Subcutaneous abdominal adipose tissue (tissue), 5 donors: ENCODE measurements around the gene HOXA3.

Experiments
- H3K27ac ChIP-seq: one replicate; pipeline ENCODE4 v1.7.0; 2013; ENCODE audit warnings: low read depth, mild to moderate bottlenecking, inconsistent platforms, low read length, moderate library complexity
- H3K27me3 ChIP-seq, 5 donors: one replicate each; pipeline ENCODE4 v1.7.0; 2013; ENCODE audit warnings: low read length in 5 of 5, inconsistent platforms in 1 of 5; ENCODE audit not compliant: control insufficient read depth in 5 of 5, insufficient read depth in 4 of 5
- H3K36me3 ChIP-seq, 5 donors: one replicate each; pipeline ENCODE4 v1.7.0; 2013; ENCODE audit warnings: low read length in 5 of 5; ENCODE audit not compliant: control insufficient read depth in 5 of 5, insufficient read depth in 5 of 5
- H3K4me1 ChIP-seq, 5 donors: one replicate each; pipeline ENCODE4 v1.7.0; 2013; ENCODE audit warnings: low read length in 5 of 5, mild to moderate bottlenecking in 3 of 5, moderate library complexity in 1 of 5; ENCODE audit not compliant: control insufficient read depth in 5 of 5, insufficient read depth in 5 of 5
- H3K4me3 ChIP-seq, 5 donors: one replicate each; pipeline ENCODE4 v1.7.0; 2013; ENCODE audit warnings: low read length in 5 of 5, low read depth in 1 of 5
- H3K9ac ChIP-seq, 5 donors: one replicate each; pipeline ENCODE4 v1.7.0; 2013; ENCODE audit warnings: low read length in 5 of 5, mild to moderate bottlenecking in 4 of 5, moderate library complexity in 3 of 5
- H3K9me3 ChIP-seq, 5 donors: one replicate each; pipeline ENCODE4 v1.7.0; 2013; ENCODE audit warnings: low read length in 5 of 5; ENCODE audit not compliant: control insufficient read depth in 5 of 5
- donor health status: healthy.
- donor health status: healthy.
- donor health status: healthy.
- donor health status: healthy.
- donor health status: healthy.

Gene HOXA3

GRCh38 chr7:27154901-27155815, 2.8 kb upstream of the HOXA3 start:
- Histone ChIP-seq H3K9me3 (no peaks in the 10 kb centered on the region), H3K4me3 (peak overlapping the region; percentile 75 to 92 (median 82)), H3K27me3 (peaks cover 0 to 27% (median 0%) of the 10 kb centered on the region in 5 donors), H3K36me3 (no peaks in the 10 kb centered on the region), H3K9ac (peak overlapping the region in 3 of 5 donors; percentile 10 to 77 (median 72)), H3K4me1 (peaks cover 4 to 65% (median 63%) of the 10 kb centered on the region in 5 donors), H3K27ac (peak overlapping the region; percentile 95)

GRCh38 chr7:27154369-27154768, 2.0 kb upstream of the HOXA3 start:
- Histone ChIP-seq H3K27ac (peak overlapping the region; percentile 95), H3K4me1 (peaks cover 4 to 68% (median 66%) of the 10 kb centered on the region in 5 donors), H3K9ac (no peak overlapping the region)

DNA sequence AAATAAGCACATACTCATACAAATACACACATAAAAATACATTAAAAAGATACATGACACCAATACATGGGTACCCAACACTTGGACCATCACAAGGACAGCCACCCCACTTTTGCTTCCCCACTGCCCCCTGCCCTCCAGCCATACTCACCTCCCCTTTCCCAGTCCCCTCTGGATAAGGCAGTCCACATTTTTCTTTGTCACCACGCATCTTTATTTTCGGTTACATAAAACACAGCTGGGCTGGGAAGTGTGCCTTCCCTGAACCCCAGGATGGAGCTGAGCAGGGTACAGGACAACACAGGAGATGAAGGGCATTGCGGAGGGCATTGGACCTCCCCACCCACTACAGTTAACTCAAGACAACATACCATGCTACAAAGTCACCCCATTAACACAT, 1.1 kb upstream of the HOXA3 start:
- Histone ChIP-seq H3K9me3 (no peaks in the 10 kb centered on the region), H3K4me3 (no peak overlapping the region), H3K4me1 (peaks cover 8 to 76% (median 74%) of the 10 kb centered on the region in 5 donors), H3K27me3 (peaks cover 0 to 22% (median 0%) of the 10 kb centered on the region in 5 donors), H3K9ac (no peak overlapping the region), H3K27ac (peak overlapping the region; percentile 95), H3K36me3 (no peaks in the 10 kb centered on the region)

More at GRCh38 chr7:27154369-27154768, 2.0 kb upstream of the HOXA3 start:
- peak overlapping the region in 1 of 5 donors; percentile 92 for H3K4me3 ChIP-seq
- H3K9me3 ChIP-seq: no peaks in the 10 kb centered on the region
- peaks cover 0 to 26% (median 0%) of the 10 kb centered on the region in 5 donors for H3K27me3 ChIP-seq
- no peaks in the 10 kb centered on the region for H3K36me3 ChIP-seq

GRCh38 chr7:27152816-27153442, 546 bp upstream of the HOXA3 start:
- Histone ChIP-seq H3K4me3 (peak overlapping the region; percentile 77 to 95 (median 90)), H3K36me3 (no peaks in the 10 kb centered on the region), H3K27ac (peak overlapping the region; percentile 95), H3K27me3 (peaks cover 0 to 23% (median 0%) of the 10 kb centered on the region in 5 donors), H3K4me1 (peaks cover 10 to 82% (median 80%) of the 10 kb centered on the region in 5 donors), H3K9me3 (no peaks in the 10 kb centered on the region), H3K9ac (peak overlapping the region in 4 of 5 donors; percentile 20 to 95 (median 78))

GRCh38 chr7:27151341-27151930, 947 bp downstream of the HOXA3 start:
- Histone ChIP-seq H3K27ac (peak overlapping the region; percentile 95), H3K4me3 (peak overlapping the region; percentile 77 to 95 (median 90)), H3K36me3 (no peaks in the 10 kb centered on the region), H3K4me1 (peaks cover 13 to 90% (median 85%) of the 10 kb centered on the region in 5 donors), H3K9ac (peak overlapping the region; percentile 65 to 95 (median 86)), H3K9me3 (no peaks in the 10 kb centered on the region), H3K27me3 (peaks cover 0 to 23% (median 0%) of the 10 kb centered on the region in 5 donors)

DNA sequence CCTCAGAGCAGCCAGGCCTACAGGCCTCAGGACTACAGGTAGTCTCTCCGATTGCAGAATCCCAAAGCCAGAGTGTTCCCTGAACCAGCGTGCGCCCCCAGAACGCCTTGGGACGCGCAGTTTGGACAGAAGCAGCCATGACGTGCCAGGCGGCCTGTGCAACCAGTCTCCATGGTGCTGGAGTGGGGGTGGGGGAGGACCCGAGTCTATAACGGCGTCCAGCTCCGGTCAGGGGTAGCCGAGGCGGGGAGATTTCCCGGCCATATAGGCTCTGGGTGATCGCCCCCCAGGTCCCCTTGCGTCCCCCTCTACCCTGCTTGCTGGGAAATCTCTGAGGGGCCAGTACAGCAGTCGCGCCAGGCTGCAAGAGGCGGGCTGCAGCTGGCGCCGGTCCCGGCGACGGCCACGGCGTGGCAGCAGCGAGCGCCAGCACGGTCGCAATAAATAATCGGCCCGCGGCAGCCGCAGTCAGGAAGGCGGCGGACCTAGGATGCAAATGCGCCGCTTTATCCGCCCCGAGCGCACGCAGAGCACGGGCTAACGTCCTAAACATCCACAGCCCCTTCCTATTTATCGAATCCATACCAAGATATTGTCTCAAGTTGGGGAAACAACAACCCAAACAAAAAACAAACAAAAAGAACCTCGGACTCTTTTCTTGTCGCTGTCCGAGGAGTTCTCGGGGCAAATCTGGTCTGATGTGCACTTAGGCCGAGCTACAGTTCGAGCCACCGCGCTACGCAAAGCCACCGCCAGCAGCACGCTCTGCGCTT, 1.6 kb downstream of the HOXA3 start:
- Histone ChIP-seq H3K27me3 (peaks cover 0 to 23% (median 0%) of the 10 kb centered on the region in 5 donors), H3K9ac (peak overlapping the region; percentile 26 to 95 (median 71)), H3K4me3 (peak overlapping the region; percentile 77 to 95 (median 90)), H3K9me3 (no peaks in the 10 kb centered on the region), H3K4me1 (peaks cover 13 to 95% (median 85%) of the 10 kb centered on the region in 5 donors), H3K36me3 (peaks cover 0 to 4% (median 0%) of the 10 kb centered on the region in 5 donors), H3K27ac (peak overlapping the region; percentile 95)

- Histone ChIP-seq H3K9ac (peak overlapping the region; percentile 48 to 95 (median 71)), H3K27me3 (peaks cover 0 to 18% (median 0%) of the 10 kb centered on the region in 5 donors), H3K4me1 (peaks cover 13 to 95% (median 83%) of the 10 kb centered on the region in 5 donors), H3K9me3 (no peaks in the 10 kb centered on the region), H3K36me3 (peaks cover 0 to 11% (median 7%) of the 10 kb centered on the region in 5 donors), H3K4me3 (peak overlapping the region; percentile 77 to 95 (median 90)), H3K27ac (peak overlapping the region; percentile 95)
Measured at GRCh38 chr7:27149842-27150567, 2.4 kb downstream of the HOXA3 start.

DNA sequence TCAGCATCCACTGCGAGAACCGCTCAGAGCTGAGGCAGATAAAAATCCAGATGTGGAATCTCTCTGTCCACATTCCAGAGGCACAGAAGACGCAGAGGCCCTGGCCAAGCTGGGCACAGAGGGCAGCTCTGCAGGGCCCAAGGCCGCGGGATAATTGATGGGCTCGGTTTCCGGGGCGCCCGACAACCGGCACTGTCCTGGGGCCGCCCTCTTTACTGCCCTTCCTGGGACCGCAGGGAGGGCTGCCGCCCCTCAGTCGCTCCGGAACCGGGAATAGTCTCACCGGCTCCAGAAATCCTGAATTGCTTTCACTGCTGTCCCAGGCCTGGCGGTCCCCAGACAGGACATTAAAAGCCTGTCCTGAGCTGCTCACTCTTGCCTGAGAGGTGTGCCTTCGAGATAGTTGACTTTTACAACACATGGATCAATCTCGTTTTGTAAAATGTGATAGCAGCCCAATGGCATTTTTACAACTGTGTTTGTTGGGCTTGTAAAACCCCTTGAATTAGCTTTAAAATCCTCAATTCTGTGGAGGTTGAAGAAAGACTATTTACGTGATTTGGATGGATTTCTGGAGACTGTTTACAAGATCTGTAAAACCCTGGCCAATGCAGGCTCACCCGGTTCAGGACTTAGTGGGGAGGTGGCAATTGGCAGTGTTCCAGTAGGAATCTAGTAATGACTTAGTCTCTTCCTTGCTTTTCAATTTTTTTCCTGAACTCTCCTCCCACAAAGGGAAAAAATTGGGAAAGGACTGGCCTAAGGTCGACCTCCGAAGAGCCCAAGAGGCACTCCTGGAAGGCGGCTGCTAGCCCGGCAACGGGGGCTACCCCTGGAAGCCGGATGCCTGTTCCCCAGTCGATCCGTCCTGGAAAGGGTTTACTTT, 3.4 kb downstream of the HOXA3 start:
- Histone ChIP-seq H3K27me3 (peaks cover 0 to 18% (median 0%) of the 10 kb centered on the region in 5 donors), H3K9me3 (no peaks in the 10 kb centered on the region), H3K36me3 (peaks cover 0 to 19% (median 16%) of the 10 kb centered on the region in 5 donors), H3K4me3 (peak overlapping the region; percentile 63 to 92 (median 89)), H3K9ac (peak overlapping the region; percentile 43 to 78 (median 71)), H3K27ac (peak overlapping the region; percentile 95), H3K4me1 (peaks cover 13 to 94% (median 89%) of the 10 kb centered on the region in 5 donors)
